ENCODE results near the gene TRIM14.
"Not testable (repeated sequence)": the region's sequence is repeated elsewhere in the genome, so short reads cannot be mapped to it uniquely, and the experiment has no call there.

The TRIM14 gene

DNA sequence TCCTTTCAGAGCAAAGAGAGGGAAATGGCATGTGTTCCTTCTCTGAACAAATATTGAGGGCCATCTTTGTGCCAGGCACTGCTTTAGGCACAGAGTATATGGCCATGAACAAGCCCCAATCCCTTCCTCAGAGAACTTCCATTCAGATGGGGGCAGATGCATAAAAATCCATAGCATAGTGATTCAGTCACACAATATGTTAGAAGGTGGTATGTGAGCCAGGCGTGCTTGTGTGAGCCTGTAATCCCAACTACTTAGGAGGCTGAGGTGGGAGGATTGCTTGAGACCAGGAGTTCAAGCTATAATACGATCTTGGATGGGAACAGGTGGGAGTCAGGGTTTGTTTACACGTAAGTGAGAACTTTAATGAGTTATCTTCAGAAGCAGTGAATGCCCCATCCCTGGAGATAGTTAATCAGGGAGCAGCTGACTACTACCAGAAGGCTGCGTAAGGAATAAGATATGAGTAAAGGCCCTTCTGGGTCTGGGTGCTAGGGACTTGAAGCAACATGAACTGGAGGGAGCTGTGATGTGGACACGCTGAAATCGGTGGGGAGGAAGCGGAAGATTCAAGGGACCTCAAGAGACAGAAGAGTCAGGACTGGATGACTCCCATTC is 35.3 kb downstream of the TRIM14 start:
- no peak for DNase-seq (ENCODE audit: low read depth)

DNA sequence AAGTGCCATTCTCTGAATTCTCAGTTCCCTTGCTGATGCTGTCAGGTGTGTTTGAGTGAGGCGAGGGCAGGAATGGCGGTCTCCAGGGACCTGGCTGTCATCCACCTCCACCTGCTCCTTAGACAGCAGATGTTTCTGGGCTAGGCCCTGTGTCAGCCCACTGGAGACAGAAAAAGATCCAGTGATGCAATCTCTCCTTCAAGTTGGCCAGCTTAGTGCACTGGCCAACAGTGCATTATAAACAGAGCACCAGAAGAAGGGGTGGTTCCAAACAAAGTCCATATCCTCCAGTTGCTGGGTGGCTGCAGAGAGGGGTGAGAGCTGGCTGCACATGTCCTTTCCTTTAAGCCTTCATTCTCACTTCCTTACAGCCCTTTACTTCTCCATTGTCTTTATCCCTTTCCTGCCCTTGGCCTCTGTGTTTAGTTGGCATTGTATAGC is 35.9 kb downstream of the TRIM14 start:
- no peak for DNase-seq (ENCODE audit: low read depth)

DNA sequence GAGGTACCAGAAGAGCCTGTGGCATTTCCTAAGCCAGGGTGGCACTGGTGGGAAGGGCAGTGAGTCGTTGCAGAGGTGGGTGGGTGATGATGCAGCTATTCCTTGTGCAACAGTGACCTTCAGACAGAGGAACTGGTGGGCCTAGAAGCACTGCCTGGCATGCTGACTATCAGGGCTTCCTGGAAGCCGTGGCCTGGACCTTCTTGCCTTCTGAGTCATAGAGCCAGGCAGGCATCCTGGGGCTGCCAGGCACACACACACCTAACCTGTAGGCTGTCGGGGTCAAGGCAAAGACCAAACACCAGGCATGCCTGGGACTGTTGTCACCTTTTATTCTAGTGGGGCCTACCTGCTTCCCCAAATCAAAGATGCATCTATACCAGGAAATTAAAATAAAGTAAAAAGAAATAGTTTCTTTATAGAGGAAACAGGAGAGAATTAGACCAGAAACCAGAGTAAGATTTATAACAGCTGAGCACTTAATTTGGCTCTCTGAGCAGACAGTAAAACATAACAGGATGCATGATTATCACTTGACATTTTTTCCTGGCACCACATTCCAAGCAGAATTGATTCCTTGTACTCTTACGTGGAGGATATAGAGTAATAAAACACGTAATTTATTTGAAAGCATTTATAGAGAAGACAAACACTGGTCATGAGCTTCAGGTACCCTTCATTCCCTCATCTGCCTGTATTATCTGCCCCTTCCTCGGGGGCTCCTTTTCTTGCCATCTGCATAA is 37.4 kb downstream of the TRIM14 start:
- DNase-seq (ENCODE audit: low read depth), result no peak

DNA sequence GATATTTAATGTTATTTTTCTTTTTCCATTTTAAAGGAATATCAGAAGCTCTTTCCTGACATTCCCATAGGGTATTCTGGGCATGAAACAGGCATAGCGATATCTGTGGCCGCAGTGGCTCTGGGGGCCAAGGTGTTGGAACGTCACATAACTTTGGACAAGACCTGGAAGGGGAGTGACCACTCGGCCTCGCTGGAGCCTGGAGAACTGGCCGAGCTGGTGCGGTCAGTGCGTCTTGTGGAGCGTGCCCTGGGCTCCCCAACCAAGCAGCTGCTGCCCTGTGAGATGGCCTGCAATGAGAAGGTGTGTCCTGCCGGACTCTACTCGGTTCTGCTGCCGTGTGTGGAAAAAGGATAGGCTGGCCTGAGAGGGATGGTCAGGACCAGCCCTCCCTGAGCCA is 38.2 kb downstream of the TRIM14 start:
- DNase-seq (ENCODE audit: low read depth), result no peak

DNA sequence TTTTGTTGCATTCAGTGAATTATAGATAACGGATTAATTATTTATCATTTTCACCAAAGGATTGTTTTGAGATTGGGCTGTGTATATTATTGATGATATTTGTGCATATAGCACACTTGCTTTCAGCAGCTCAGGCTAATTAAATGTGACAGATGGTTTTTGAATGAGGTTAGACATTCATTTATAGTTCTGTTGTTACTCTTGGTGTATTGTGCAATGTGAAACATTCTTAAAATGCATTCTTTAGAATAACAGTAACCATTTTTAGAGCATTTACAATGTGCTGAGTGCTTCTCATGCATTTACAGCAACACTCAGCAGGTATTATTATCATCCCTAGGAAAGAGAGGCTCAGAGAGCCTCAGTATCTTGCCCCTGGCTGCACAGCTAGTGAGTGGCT is 38.7 kb downstream of the TRIM14 start:
- no peak for DNase-seq (ENCODE audit: low read depth)

DNA sequence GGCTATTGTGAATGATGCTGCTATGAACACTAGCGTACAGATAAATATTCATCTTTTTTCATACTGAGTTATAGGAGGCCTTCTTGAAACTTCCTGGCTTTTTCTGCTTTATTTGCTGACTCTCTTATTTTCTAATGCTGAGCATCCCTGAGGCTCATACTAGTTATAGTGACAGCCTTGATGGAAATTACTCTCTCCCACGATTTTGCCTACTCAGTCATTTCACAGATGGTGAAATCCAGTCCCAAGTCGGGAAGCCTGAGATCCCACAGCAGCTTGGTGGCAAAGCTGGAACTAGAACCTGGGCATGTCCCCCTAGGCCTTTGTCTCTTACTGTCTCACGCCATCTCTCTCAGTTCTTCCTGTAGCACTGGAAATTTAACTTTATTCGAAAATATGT is 40.1 kb downstream of the TRIM14 start:
- no peak for DNase-seq (ENCODE audit: low read depth)

DNA sequence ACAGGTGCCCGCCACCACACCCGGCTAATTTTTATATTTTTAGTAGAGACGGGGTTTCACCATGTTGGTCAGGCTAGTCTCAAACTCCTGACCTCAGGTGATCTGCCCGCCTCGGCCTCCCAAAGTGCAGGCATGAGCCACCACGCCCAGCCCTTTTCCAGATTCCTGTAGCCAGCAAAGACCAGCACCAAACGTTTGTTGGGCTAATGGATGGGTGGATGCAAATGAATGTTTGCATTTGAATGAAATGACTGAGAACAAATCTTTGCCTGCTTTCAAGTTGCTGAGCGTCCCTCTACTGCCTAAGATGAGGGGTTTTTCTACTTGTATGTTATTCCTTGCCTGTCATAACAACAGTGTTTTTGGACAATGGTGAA is 42.5 kb downstream of the TRIM14 start:
- DNase-seq (ENCODE audit: low read depth), result not testable (repeated sequence)

DNA sequence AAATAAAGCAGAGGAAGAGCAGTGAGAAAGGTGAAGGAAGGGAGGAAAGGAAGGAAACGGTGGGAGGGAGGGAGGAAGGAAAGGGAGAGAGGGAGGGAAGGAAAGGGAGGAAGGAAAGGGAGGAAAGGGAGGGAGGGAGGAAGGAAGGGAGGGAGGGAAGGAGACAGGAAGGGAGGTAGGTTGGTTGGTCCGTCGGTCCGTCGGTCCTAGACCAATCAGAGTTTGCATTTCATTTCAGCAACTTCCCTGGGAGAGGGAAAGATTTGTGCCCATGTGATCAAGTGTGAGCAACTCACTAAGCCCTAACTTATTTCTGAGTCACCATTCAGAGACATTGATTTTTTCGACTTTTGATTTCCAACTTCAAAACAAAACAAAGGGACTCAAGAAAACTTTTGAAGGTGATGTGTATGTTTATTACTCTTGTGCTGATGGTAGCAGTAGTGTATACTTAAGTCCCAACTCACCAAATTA is 43.7 kb downstream of the TRIM14 start:
- DNase-seq (ENCODE audit: low read depth), result no peak

DNA sequence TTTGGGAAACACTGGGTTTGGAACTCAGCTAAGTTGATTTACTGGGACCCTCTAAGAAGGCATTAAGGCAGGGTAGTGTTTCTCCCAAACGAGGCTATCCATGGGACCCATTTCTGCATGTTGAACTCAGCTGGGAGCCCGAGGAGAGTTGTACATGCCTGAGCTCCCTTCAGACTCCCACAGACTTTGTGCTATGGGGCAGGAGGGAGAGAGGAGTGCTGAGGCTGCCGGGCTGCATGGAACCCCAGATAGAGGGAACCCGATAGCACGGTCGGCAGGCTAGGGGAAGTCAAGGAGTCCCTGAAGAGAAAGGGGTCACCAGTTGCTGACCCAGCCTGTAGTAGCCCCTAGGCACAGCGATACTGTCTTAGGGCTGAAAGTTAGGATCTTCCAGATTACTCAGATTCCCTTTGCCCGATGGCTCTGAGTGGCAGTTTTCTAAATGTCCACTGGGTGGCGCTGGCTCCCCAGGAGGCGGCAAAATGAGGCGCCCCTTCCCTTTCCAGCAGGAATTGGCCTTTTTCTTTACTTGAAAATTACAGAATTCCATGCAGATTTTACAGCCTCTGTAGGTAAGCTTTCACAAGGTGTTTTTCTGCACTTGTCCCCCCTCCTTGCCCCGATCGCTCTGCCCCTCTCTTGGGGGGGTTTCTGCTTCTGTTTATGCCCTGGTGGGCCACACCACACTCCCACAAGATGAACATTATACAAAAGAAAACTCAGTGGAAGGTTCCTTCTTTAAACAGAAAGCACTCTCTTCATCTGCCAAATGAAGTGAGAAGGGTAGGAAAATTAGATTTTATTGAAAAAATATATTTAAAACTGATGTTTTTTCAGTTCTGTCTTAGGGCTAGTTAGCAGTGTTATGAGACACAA is 44.7 kb downstream of the TRIM14 start:
- DNase-seq (ENCODE audit: low read depth), result no peak

DNA sequence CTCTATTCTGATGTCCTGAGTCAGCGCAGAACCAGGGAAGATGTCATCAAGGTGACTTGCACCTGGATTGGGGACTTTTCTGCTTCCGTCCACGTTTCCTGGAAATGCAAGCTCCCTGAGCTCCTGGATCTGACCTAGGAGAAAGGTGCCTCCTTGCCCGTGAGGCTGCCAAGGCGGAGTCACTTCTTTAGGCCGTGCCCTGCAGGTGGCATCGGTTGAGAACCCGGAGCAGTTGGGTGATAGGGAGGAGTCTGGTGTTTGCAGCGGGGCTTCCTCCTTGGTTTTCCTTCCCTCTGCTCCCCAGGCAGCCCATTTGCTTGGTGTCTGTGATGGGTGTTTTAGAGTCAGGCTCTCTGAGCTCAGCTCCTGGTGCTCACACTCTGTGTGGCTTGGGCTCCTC is 47.3 kb downstream of the TRIM14 start:
- no peak for DNase-seq (ENCODE audit: low read depth)

DNA sequence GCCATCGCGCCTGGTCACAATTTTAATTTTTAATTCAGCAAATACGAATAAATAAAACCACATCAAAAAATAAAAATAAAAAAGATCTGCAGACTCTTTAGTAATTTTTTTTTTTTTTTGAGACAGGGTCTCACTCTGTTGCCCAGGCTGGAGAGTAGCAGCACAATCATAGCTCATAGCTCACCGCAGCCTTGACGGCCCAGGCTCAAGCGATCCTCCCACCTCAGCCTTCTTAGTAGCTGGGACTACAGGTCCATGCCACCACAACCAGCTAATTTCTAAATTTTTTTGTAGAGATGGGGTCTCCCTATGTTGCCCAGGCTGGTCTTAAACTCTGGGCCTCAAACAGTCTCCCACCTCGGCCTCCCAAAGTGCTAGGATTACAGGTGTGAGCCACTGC is 48.3 kb downstream of the TRIM14 start:
- no peak for DNase-seq (ENCODE audit: low read depth)

DNA sequence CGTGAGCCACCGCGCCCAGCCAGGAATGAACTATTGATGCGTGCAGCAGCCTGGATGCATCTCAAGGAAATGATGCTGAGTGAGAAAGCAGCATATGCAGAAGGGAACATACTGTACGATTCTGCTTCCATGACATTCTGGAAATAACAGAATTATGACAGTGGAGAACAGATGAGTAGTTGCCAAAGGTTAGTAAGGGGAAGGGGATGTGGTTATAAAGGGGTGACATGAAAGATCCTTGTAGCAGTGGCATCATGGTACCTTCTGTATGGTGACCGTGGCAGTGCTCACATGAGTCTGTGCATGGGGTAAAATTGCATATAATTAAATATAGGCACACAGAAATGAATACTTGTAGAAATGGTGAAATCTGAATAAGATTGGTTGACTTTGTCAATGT is 49.5 kb downstream of the TRIM14 start:
- no peak for DNase-seq (ENCODE audit: low read depth)

DNA sequence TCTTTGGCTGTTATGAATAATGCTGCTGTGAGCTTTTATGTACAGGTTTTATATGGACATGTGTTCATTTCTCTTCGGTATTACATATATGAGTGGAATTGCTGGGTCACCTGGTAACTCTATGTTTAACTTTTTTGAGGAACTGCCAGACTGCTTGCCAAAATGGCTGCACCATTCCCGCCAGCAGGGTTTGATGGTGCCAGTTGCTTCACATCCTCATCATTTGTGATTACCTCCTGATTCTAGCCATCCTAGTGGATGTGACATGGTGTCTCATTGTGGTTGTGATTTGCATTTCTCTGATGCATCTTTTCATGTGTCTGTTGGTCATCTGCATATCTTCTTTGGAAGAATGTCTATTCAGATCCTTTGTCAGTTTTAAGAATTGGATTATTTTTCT is 51.8 kb downstream of the TRIM14 start:
- no peak for DNase-seq (ENCODE audit: low read depth)

DNA sequence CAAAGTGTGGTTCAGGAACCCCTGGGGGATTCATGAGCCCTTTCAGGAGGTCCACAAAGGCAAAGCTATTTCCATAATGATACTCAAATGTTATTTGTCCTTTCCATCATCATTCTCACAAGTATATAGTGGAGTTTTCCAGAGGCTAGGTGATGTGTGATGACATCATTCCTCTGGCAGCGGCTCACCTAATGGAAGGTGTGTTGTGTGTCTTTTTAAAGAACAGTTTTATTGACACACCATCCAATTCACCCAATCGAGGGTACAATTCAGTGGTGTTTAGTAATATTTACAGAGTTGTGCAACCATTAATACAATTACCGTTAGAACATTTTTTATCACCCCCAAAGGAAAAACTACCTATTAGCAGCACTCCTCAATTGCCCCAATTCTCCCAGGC is 52.8 kb downstream of the TRIM14 start:
- no peak for DNase-seq (ENCODE audit: low read depth)

DNA sequence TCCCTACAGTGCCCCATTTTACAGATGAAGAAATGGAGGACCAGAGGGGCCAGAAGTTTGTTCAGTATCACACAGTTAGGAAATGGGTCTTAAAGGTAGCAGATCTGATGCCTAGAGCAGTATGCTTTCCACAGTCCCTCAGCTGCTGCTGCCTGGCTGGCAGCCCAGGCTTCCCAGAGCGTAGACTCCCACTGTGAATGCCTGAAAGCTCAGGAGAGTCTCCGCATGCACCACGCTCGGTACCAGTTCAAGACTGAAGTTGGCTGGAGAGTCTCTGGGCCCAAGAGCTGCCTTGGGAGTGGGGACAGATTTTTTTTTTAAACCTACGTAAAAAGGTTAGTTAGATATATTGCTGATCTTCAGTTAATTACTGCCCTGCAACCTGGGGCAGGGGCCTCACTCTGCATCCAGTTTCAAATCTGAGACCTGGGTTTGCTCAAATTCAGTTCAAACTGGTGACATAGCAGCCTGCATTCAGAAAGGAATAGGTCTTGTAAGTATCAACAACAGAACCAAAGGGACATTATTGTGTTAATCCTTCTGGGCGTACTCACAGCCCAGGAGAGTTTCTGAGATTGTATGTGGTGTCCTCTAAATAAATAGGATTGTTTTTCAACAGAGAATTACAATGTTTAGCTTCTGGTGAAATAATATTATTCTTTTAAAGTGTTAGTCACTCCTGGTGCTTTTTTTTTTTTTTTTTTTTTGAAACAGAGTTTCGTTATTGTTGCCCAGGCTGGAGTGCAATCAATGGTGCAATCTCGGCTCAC is 54.2 kb downstream of the TRIM14 start:
- DNase-seq (ENCODE audit: low read depth), result no peak

DNA sequence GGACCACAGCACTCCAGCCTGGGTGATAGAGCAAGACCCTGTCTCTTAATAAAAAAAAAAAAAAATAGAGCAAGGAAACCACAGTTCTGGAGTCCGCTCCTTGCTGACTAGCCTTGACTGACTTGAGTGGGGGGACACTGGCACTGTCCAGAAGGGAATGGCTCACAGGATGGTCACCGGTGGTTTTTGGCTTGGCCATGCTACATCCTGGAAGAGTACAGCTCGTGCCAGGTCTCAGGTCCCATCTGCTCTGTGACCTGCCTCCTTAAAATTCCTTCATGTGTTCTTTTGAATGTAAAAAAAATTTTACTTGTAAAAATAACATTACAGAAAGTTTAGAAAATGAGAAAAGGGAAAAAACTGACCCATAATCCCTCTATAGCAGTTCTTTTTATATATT is 56.9 kb downstream of the TRIM14 start:
- no peak for DNase-seq (ENCODE audit: low read depth)

DNA sequence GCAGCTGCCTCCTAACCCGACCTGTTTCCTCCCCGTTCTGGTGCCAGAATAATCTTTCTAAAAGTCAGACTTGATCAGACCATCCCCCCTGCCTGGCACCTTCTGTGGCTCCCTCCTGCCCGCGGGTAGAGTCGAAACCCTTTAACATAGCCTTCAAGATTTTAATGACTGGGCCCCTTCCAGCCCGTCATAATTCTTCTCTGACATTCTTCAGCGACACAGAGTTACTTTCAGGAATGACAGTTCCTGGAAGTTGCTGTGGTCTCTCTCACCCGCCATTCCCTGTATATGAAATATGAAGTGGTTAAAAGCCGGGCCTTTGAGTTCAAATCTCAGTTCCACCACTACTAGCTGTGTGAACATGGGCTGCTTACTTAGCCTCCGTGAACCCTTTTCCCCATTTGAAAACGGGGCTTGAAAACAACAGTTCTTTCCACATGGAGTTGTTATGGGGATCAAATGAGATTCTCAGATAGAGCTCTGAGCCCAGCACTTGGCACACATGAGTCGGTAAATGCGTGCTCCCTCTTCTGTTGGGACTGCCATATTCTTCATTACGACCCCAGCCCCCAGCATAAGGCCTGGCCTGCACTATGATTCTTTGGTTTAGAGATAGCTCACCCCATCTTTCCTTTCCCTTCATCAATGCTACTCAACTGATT is 61.8 kb downstream of the TRIM14 start:
- DNase-seq (ENCODE audit: low read depth), result no peak

DNA sequence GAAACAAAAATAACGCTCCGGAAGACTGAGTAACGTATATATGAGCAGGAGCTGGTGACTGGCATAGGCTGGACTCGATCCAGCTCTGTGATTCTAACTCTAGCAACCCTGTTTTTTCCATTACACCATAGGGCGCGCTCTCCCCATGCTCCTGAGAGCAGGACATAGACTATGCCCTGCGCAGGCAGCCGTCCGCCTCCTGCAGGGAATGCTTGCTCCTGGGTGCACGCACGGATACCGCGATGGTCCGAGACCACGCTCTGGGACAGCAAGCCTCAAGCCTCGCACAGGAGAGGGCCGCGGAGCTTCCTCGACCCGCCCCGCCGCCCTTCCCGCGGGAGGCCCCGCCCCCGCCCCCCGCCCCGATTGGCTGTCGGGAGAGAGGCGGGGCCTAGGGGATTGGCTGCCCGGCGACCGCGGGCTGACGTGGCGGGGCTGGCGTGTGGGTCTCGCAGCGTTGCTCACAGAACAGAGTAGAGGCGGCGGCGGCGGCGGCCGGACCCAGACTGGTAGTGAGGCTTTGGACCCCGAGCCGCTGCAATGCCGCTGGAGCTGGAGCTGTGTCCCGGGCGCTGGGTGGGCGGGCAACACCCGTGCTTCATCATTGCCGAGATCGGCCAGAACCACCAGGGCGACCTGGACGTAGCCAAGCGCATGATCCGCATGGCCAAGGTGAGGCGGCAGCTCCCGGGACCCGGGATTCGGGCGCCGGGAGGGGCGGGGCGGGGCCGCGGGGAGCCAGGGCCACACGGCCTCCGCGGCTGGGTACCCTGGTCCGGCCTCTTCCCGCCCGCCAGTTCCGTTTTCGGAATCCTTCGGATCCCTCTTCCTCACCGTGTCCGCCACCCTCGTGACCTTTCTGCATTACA is 62.5 kb downstream of the TRIM14 start, which contains the start of gene NANS:
Gene NANS, plus strand, starts transcription at position 464 of the 869 bp plus-strand sequence. Its CDS starts 77 bp downstream, at position 541.
- DNase-seq (ENCODE audit: low read depth), result peak; percentile 86

DNA sequence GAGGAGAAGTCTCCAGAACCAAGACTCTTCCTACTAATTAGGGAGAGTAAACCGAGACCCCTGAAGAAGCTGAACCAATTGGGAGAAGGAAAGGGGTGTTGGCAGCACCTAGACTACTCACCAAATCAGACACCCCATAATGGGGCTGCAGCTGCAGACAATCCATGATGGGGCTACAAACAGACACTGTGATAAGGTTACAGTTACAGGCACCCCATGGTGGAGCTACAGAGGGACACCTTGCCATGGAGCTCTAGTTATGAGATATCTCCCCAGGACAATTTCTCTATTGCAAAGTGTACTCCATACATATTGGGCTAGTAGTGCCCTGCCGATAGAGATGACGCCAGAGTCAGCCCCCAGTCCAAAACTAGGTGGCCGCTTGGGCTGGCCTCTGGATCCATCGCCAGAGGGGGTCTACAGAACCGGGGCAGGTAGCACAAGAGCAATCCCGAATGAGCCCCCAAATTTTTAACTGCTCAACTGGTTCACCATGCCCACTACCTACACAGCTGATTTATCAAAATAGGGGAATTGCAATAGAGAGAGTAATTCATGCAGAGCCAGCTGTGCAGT is 64.6 kb downstream of the TRIM14 start:
- DNase-seq (ENCODE audit: low read depth), result no peak

DNA sequence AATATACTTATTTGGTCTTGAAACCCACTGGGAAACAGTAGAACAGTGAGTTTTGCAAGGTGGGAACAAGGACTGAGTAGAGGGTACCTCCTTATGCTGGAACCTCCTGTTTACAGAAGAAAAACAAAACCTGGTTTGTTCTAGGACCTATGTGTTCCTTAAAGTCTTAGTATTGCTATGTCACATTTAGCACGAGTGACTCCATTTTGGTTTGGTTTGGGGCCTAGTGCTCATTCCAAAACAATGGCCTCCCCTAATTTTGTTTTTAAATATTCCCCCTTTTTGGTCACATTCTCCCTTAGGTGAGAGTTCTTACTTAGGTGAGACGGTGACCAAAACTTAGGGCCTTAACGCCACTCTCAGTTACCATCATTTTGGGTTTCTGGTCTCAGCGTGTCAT is 68.7 kb downstream of the TRIM14 start:
- no peak for DNase-seq (ENCODE audit: low read depth)
